ENCODE data around the gene STX11.

The STX11 gene

DNA sequence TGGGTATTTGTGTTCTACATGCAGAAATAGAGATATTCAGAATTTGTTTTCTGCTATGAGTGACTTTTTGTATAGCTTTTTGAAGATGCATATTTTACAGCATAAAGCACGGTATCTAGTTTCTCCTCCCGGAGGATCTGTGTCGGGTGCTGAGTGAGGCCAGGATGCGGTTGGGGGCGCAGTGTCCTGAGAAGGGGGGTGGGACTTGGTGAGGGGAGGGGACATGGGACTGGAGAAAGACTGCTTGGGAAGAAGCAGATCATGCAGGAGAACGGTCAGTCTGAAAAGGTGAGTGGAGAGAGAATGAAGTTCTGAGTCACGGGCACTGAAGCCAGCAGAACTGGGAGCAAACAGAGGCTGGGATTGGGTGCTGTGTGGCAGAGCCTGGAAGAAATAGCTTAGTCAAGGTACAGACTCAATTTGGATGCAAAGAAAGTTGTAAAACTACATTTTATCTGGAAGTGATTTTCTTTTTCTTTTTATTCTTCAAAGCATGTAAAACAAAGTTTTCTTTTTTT lies 44.0 kb downstream of the STX11 start:
- Histone ChIP-seq H3K4me1 (ENCODE audit: control insufficient read depth, low read length) (no peaks in the 10 kb centered on the region), H3K27ac (ENCODE audit: low read depth, low read length) (no peak overlapping the region), H3K9me2 (replicated peaks; ENCODE audit: control insufficient read depth, low read length) (no peaks in the 10 kb centered on the region), H3K9me3 (ENCODE audit: control insufficient read depth, insufficient read depth, low read length) (no peaks in the 10 kb centered on the region), H3K4me2 (ENCODE audit: low read length) (no peak overlapping the region), H3K79me2 (ENCODE audit: control insufficient read depth, low read length) (no peaks in the 10 kb centered on the region), H3K4me3 (ENCODE audit: low read length) (no peak overlapping the region), H4K20me1 (ENCODE audit: control insufficient read depth, insufficient read depth, low read depth, low read length) (no peaks in the 10 kb centered on the region), H3F3A (ENCODE audit: control insufficient read depth, insufficient read depth) (no peaks in the 10 kb centered on the region), H3K27me3 (ENCODE audit: control insufficient read depth, low read length) (no peaks in the 10 kb centered on the region), H3K36me3 (ENCODE audit: control insufficient read depth, low read length) (no peaks in the 10 kb centered on the region)
- no peak for TF ChIP-seq CTCF (IDR thresholded peaks at IDR 0.05; ENCODE audit: low read depth, low read length, poor library complexity, severe bottlenecking)
- no peak for TF ChIP-seq EZH2phosphoT487 (IDR thresholded peaks at IDR 0.05; ENCODE audit: borderline replicate concordance, low read length)

DNA sequence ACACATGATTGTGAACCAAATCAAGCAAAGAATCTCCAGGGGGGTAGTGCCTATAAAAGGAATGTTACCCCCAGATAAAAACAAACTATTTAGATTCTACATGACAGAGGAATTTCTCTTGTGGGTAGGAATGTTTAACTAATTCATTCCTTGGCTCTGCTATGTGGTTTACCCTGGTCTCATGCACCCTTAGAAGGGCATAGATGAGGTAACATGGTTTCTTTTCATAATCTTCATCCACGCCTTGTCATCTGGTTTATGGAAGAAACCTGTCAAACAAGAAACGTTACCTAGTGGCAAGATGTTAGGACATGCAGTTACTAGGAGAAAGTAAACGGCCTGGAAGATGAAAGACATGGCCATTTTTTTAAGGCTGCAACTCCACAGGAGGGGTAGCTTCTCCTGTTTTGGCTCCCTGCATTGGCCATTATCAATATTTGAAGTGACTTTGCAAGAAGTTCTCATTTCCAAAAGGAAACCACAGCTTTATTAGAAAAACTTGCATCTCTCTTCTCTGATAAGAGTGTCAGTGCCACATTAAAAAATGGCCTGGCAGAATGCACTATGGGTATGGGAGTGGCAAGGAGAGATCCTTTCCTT lies 45.5 kb downstream of the STX11 start:
- Histone ChIP-seq H3K9me3 (ENCODE audit: control insufficient read depth, insufficient read depth, low read length) (no peaks in the 10 kb centered on the region), H3K9me2 (replicated peaks; ENCODE audit: control insufficient read depth, low read length) (no peaks in the 10 kb centered on the region), H3K4me2 (ENCODE audit: low read length) (no peak overlapping the region), H3K4me3 (ENCODE audit: low read length) (no peak overlapping the region), H3K4me1 (ENCODE audit: control insufficient read depth, low read length) (no peaks in the 10 kb centered on the region), H3F3A (ENCODE audit: control insufficient read depth, insufficient read depth) (no peaks in the 10 kb centered on the region), H3K27me3 (ENCODE audit: control insufficient read depth, low read length) (no peaks in the 10 kb centered on the region), H3K27ac (ENCODE audit: low read depth, low read length) (no peak overlapping the region), H3K36me3 (ENCODE audit: control insufficient read depth, low read length) (no peaks in the 10 kb centered on the region), H3K79me2 (ENCODE audit: control insufficient read depth, low read length) (no peaks in the 10 kb centered on the region), H4K20me1 (ENCODE audit: control insufficient read depth, insufficient read depth, low read depth, low read length) (no peaks in the 10 kb centered on the region)
- no peak for TF ChIP-seq CTCF (IDR thresholded peaks at IDR 0.05; ENCODE audit: low read depth, low read length, poor library complexity, severe bottlenecking)
- TF ChIP-seq EZH2phosphoT487 (IDR thresholded peaks at IDR 0.05; ENCODE audit: borderline replicate concordance, low read length) = no peak

DNA sequence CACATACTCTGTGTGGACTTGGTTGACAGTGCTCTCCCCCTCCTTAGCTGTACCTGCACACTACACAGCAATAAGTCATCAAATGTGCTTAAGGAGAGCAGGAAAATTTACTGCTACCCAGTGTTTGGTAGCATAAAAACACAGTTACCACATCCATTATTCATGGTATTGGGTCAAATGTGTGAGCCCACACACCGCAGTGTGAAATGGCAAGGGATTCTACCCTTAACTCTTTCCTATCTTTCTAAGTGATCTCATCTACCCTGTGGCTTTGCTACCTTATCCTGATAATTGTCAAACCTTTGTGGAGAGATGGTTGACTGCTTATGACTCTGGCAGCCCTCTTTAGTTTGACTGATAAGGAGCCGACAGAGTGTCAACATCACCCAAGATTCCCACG lies 47.6 kb downstream of the STX11 start:
- TF ChIP-seq EZH2phosphoT487 (IDR thresholded peaks at IDR 0.05; ENCODE audit: borderline replicate concordance, low read length) = no peak
- TF ChIP-seq CTCF (IDR thresholded peaks at IDR 0.05; ENCODE audit: low read depth, low read length, poor library complexity, severe bottlenecking) = no peak
- Histone ChIP-seq H3K27ac (ENCODE audit: low read depth, low read length) (no peak overlapping the region), H3K9me2 (replicated peaks; ENCODE audit: control insufficient read depth, low read length) (no peaks in the 10 kb centered on the region), H3K4me3 (ENCODE audit: low read length) (no peak overlapping the region), H3K27me3 (ENCODE audit: control insufficient read depth, low read length) (no peaks in the 10 kb centered on the region), H3K4me2 (ENCODE audit: low read length) (no peak overlapping the region), H3K79me2 (ENCODE audit: control insufficient read depth, low read length) (no peaks in the 10 kb centered on the region), H3K9me3 (ENCODE audit: control insufficient read depth, insufficient read depth, low read length) (peaks cover 10% of the 10 kb centered on the region; the same call in 1 of the 2 replicates), H3K36me3 (ENCODE audit: control insufficient read depth, low read length) (no peaks in the 10 kb centered on the region), H3K4me1 (ENCODE audit: control insufficient read depth, low read length) (no peaks in the 10 kb centered on the region), H4K20me1 (ENCODE audit: control insufficient read depth, insufficient read depth, low read depth, low read length) (no peaks in the 10 kb centered on the region), H3F3A (ENCODE audit: control insufficient read depth, insufficient read depth) (no peaks in the 10 kb centered on the region)
